Breast epithelium (tissue), 4 donors: ENCODE measurements around the gene EMILIN3. TPM values are rescaled to one million over a fixed set of nuclear protein-coding genes. Genes with fewer than 3 reads are reported as not detected.

ENCODE experiments used
- DNase-seq, 2 donors: peaks; one replicate each; pipeline ENCODE4 v3.0.0-alpha.2; 2019; ENCODE audit warnings: low spot score in 2 of 2
- H3K27ac ChIP-seq, 2 donors: fragments of 200-600 bp; sonication (generic) in 1 of 2; one replicate each; pipeline ENCODE4 v1.5.1; 2016 to 2019; ENCODE audit warnings: mild to moderate bottlenecking in 1 of 2
- H3K27me3 ChIP-seq, 2 donors: fragments of 200-600 bp; sonication (generic) in 1 of 2; one replicate each; pipeline versions ENCODE4 v1.5.1 to v1.6.0; 2017 to 2019; ENCODE audit warnings: control low read depth in 1 of 2, mild to moderate bottlenecking in 1 of 2
- H3K36me3 ChIP-seq: fragments of 200-600 bp; one replicate; pipeline ENCODE4 v1.5.1; 2019
- H3K4me1 ChIP-seq, 2 donors: fragments of 200-600 bp; sonication (generic); one replicate each; pipeline ENCODE4 v1.5.1; 2016 to 2019; ENCODE audit warnings: control low read depth in 1 of 2
- H3K4me3 ChIP-seq, 3 donors: fragments of 200-600 bp; sonication (generic); 1 replicate in 2 of 3; 2 replicates in 1 of 3; pipeline ENCODE4 v1.5.1; 2016 to 2019; ENCODE audit warnings: mild to moderate bottlenecking in 3 of 3, moderate library complexity in 2 of 3
- H3K9me3 ChIP-seq, 2 donors: fragments of 200-600 bp; sonication (generic) in 1 of 2; one replicate each; pipeline ENCODE4 v1.5.1; 2016 to 2019; ENCODE audit warnings: control low read depth in 1 of 2
- POLR2A ChIP-seq: fragments of 450-650 bp; IDR thresholded peaks from one replicate; pipeline ENCODE4 v1.6.1; 2016; ENCODE audit warnings: antibody characterized with exemption, mild to moderate bottlenecking, moderate library complexity
- POLR2AphosphoS5 ChIP-seq, 3 donors: sonication (generic); formaldehyde crosslinking; IDR thresholded peaks; one replicate each; pipeline ENCODE4 v1.6.1; 2017; ENCODE audit warnings: antibody characterized with exemption in 3 of 3
- intact Hi-C: fragments of 100-400 bp; cut with DNase I; formaldehyde crosslinking; loops from one replicate; pipeline ENCODE4 v1.15.1; 2023; ENCODE audit warnings: low total_unique reads
- total RNA-seq, 3 donors: library from RNA; depleted of rRNA; stranded (reverse); fragments of >200 nt; gene quantifications; one replicate each; pipeline ENCODE4 v1.1.0, GENCODE V29; 2016
- TF ChIP-seq, protein P1 (sequence below), 3 donors: fragments of 450-650 bp; IDR thresholded peaks; one replicate each; pipeline ENCODE4 v1.5.1; 2016 to 2017; ENCODE audit warnings: antibody characterized with exemption in 3 of 3, mild to moderate bottlenecking in 3 of 3, moderate library complexity in 3 of 3

EMILIN3 gene
- total RNA-seq, 3 donors from 2014 or later, result 0.32 to 7.5 (median 1.3) TPM

DNA sequence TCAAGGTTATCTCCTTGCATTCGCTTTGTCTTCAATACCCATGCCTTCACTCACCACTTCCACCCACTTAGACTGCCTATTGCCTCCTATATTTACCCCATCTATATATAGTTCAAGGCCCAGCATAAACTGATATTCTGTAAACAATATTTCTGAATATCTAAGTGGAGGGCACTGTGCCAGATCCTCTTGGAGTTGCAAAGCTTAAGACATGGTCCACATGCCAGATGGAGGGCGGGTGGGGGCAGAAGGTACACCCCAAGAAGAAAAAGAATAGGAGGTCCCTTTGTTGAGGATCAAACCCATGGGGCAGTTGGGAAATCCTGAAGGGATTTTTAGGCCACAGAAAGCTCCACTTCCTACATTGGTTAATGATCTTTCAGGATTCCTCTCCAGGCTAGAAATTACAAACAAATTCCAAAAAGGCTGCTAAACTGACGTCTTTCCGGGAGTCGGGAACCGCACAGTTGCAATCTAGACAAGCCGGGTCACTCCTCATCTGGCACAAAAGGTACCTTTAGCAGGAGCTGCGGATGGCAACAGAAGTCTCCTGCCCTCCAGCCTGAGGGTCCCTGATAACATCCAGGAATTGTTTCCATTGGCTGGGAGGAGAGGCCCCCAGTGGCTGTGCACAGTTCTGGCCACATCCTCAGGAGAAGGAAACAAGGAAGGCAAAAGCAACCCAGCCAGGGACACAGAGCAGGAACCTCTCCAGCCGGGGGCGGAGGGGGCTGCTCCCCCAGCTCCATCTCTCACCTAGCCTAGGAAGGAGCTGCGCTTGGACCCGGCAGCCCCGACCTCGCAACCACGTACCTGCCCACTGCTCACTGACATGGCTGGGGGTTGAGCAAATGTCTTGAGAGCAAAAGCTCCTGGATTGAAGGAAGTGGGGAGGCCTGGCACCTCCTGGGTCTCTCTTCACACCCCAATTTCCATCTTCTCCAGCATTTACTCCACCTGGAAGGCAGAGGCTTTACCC, 31.9 kb downstream of the EMILIN3 start:
- Histone ChIP-seq H3K4me1 (peaks cover 3 to 15% of the 10 kb centered on the region in 2 donors), H3K9me3 (no peaks in the 10 kb centered on the region), H3K4me3 (no peak overlapping the region), H3K36me3 (no peaks in the 10 kb centered on the region), H3K27me3 (no peaks in the 10 kb centered on the region), H3K27ac (peak overlapping the region; percentile 60 to 90)
- intact Hi-C loops, result loop anchor here (5.0 kb wide), 1 partner anchor 162 kb away; no protein-coding TSS in a partner anchor
- TF ChIP-seq, protein P1, sequence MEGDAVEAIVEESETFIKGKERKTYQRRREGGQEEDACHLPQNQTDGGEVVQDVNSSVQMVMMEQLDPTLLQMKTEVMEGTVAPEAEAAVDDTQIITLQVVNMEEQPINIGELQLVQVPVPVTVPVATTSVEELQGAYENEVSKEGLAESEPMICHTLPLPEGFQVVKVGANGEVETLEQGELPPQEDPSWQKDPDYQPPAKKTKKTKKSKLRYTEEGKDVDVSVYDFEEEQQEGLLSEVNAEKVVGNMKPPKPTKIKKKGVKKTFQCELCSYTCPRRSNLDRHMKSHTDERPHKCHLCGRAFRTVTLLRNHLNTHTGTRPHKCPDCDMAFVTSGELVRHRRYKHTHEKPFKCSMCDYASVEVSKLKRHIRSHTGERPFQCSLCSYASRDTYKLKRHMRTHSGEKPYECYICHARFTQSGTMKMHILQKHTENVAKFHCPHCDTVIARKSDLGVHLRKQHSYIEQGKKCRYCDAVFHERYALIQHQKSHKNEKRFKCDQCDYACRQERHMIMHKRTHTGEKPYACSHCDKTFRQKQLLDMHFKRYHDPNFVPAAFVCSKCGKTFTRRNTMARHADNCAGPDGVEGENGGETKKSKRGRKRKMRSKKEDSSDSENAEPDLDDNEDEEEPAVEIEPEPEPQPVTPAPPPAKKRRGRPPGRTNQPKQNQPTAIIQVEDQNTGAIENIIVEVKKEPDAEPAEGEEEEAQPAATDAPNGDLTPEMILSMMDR (IDR thresholded peaks at IDR 0.05), result no peak
- TF ChIP-seq POLR2A, result no peak
- TF ChIP-seq POLR2AphosphoS5 (IDR thresholded peaks at IDR 0.05), result no peak
- DNase-seq, result peak in 1 of 2 donors; percentile 40

DNA sequence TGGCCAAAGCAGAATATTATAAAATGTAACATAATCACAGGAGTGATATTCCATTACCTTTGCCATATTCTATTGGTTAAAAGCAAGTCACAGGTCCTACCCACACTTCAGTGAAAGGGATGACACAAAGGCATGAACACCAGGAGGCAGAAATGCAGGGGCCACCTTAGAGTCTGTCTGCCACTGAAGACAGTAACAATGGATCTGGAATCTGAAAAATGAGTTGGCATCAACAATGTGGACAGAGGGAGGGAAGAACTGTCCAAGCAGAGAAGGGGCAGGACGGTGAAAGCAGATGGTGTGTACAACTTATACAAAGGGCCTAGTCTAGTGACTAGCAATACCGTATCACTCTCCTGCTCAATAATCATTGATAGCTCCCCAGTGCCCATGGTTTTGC, 32.6 kb downstream of the EMILIN3 start:
- no peak for TF ChIP-seq POLR2A
- TF ChIP-seq, protein P1 (IDR thresholded peaks at IDR 0.05), result no peak
- TF ChIP-seq POLR2AphosphoS5 (IDR thresholded peaks at IDR 0.05), result no peak
- intact Hi-C loops, result no loop called here
- no peaks in the 10 kb centered on the region for H3K36me3 ChIP-seq
- peak overlapping the region; percentile 60 to 90 for H3K27ac ChIP-seq
- no peaks in the 10 kb centered on the region for H3K27me3 ChIP-seq
- peaks cover 3 to 18% of the 10 kb centered on the region in 2 donors for H3K4me1 ChIP-seq
- no peak overlapping the region for H3K4me3 ChIP-seq
- DNase-seq, result no peak
- no peaks in the 10 kb centered on the region for H3K9me3 ChIP-seq

DNA sequence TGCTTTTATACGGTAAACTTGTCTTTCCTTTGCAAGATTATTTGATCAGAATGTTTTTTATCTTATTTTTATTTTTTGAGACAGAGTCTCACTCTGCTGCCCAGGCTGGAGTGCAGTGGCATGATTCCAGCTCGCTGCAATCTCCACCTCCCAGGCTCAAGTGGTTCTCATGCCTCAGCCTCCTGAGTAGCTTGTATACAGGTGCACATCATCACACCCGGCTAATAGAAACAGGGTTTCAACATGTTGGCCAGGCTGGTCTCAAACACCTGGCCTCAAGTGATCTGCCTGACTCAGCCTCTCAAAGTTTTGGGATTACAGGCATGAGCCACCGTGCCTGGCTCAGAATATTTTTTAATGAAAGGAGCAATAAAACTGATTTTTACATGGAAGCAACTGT, 34.9 kb downstream of the EMILIN3 start:
- no peak for DNase-seq
- intact Hi-C loops, result no loop called here
- TF ChIP-seq, protein P1 (IDR thresholded peaks at IDR 0.05), result no peak
- TF ChIP-seq POLR2A, result no peak
- TF ChIP-seq POLR2AphosphoS5 (IDR thresholded peaks at IDR 0.05), result no peak

DNA sequence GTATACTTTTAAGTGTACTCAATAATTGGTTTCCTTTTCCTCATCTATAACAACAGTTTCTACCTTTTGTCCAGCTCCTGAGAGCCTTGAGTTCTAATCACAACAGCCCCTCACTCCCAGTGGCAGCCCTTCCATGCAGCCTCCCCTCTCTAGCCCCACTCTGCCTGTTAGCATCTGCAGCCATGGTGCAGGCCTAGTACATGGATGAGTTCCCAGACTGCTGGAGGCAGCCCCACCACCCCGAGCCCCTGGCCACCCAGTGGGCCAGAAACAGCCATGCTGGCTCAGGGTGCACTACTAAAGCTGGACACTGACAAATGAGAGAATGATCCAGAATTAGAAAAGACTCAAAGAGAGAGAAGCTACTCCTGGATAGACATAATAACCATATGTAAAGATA, 35.7 kb downstream of the EMILIN3 start:
- DNase-seq, result no peak
- intact Hi-C loops, result no loop called here
- H3K4me1 ChIP-seq, result peaks cover 3 to 20% of the 10 kb centered on the region in 2 donors

More for the DNA sequence above, 34.9 kb downstream of the EMILIN3 start:
- Histone ChIP-seq H3K9me3 (no peaks in the 10 kb centered on the region), H3K27ac (no peak overlapping the region), H3K4me1 (peaks cover 3 to 20% of the 10 kb centered on the region in 2 donors), H3K4me3 (no peak overlapping the region), H3K36me3 (no peaks in the 10 kb centered on the region), H3K27me3 (no peaks in the 10 kb centered on the region)

More for the DNA sequence above, 35.7 kb downstream of the EMILIN3 start:
- Histone ChIP-seq H3K4me3 (no peak overlapping the region), H3K27ac (no peak overlapping the region), H3K9me3 (no peaks in the 10 kb centered on the region), H3K27me3 (no peaks in the 10 kb centered on the region), H3K36me3 (no peaks in the 10 kb centered on the region)
- TF ChIP-seq POLR2A, result no peak
- TF ChIP-seq, protein P1 (IDR thresholded peaks at IDR 0.05), result no peak
- no peak for TF ChIP-seq POLR2AphosphoS5 (IDR thresholded peaks at IDR 0.05)
